Peyer's patch (tissue), 4 donors: ENCODE results near the gene PTPN14. TPM values are rescaled to one million over a fixed set of nuclear protein-coding genes. Genes with fewer than 3 reads are reported as not detected.

Source experiments
- DNase-seq, 3 donors: peaks; one replicate each; pipeline ENCODE4 v3.0.0-alpha.2; 2017 to 2019
- H3K27ac ChIP-seq, 4 donors: fragments of 200-600 bp; sonication (generic); one replicate each; pipeline ENCODE4 v1.5.1; 2016 to 2019
- H3K27me3 ChIP-seq, 2 donors: fragments of 200-600 bp; sonication (generic); one replicate each; pipeline ENCODE4 v1.5.1; 2019
- H3K36me3 ChIP-seq, 3 donors: fragments of 200-600 bp; sonication (generic); one replicate each; pipeline ENCODE4 v1.5.1; 2016 to 2019
- H3K4me1 ChIP-seq, 4 donors: fragments of 200-600 bp; sonication (generic); one replicate each; pipeline ENCODE4 v1.5.1; 2016 to 2019
- H3K4me3 ChIP-seq, 4 donors: fragments of 200-600 bp; sonication (generic); 1 replicate in 3 of 4; 2 replicates in 1 of 4; pipeline ENCODE4 v1.5.1; 2016 to 2019; ENCODE audit warnings: mild to moderate bottlenecking in 1 of 4
- H3K9me3 ChIP-seq, 4 donors: fragments of 200-600 bp; sonication (generic); one replicate each; pipeline ENCODE4 v1.5.1; 2016 to 2019; ENCODE audit warnings: mild to moderate bottlenecking in 1 of 4
- POLR2A ChIP-seq, 2 donors: fragments of 450-650 bp; IDR thresholded peaks; one replicate each; pipeline ENCODE4 v1.5.1; 2017; ENCODE audit warnings: antibody characterized with exemption in 2 of 2, mild to moderate bottlenecking in 2 of 2, moderate library complexity in 2 of 2
- total RNA-seq, 4 donors: library from RNA; depleted of rRNA; stranded (reverse); fragments of >200 nt; gene quantifications; one replicate each; pipeline ENCODE4 v1.1.0, GENCODE V29; 2016
- TF ChIP-seq, protein P1 (sequence below), 6 experiments: fragments of 450-650 bp in 4 of 6; fragments of 200-600 bp in 2 of 6; sonication (generic) in 1 of 6; IDR thresholded peaks; one replicate each; pipeline ENCODE4 v1.5.1; 2017 to 2019; ENCODE audit warnings: antibody characterized with exemption in 6 of 6, mild to moderate bottlenecking in 3 of 6, moderate library complexity in 1 of 6

PTPN14 gene
- total RNA-seq, 4 donors from 2014 or later: 1.9 to 6.6 (median 4.2) TPM

GRCh38 chr1:214389734-214390133, 161.7 kb downstream of the PTPN14 start:
- Histone ChIP-seq H3K9me3 (no peaks in the 10 kb centered on the region), H3K4me1 (no peaks in the 10 kb centered on the region), H3K36me3 (no peaks in the 10 kb centered on the region), H3K4me3 (no peak overlapping the region), H3K27me3 (no peaks in the 10 kb centered on the region), H3K27ac (no peak overlapping the region)
- TF ChIP-seq POLR2A (IDR thresholded peaks at IDR 0.05): no peak
- TF ChIP-seq, protein P1, sequence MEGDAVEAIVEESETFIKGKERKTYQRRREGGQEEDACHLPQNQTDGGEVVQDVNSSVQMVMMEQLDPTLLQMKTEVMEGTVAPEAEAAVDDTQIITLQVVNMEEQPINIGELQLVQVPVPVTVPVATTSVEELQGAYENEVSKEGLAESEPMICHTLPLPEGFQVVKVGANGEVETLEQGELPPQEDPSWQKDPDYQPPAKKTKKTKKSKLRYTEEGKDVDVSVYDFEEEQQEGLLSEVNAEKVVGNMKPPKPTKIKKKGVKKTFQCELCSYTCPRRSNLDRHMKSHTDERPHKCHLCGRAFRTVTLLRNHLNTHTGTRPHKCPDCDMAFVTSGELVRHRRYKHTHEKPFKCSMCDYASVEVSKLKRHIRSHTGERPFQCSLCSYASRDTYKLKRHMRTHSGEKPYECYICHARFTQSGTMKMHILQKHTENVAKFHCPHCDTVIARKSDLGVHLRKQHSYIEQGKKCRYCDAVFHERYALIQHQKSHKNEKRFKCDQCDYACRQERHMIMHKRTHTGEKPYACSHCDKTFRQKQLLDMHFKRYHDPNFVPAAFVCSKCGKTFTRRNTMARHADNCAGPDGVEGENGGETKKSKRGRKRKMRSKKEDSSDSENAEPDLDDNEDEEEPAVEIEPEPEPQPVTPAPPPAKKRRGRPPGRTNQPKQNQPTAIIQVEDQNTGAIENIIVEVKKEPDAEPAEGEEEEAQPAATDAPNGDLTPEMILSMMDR (IDR thresholded peaks at IDR 0.05): no peak
- no peak for DNase-seq

GRCh38 chr1:214386747-214387146, 164.7 kb downstream of the PTPN14 start:
- no peak overlapping the region for H3K27ac ChIP-seq
- DNase-seq: no peak
- no peaks in the 10 kb centered on the region for H3K27me3 ChIP-seq
- H3K9me3 ChIP-seq: no peaks in the 10 kb centered on the region
- peaks cover 0 to 11% (median 0%) of the 10 kb centered on the region in 3 donors for H3K36me3 ChIP-seq
- H3K4me1 ChIP-seq: no peaks in the 10 kb centered on the region
- TF ChIP-seq, protein P1 (IDR thresholded peaks at IDR 0.05): no peak
- no peak for TF ChIP-seq POLR2A (IDR thresholded peaks at IDR 0.05)
- H3K4me3 ChIP-seq: no peak overlapping the region

GRCh38 chr1:214386333-214386732, 165.1 kb downstream of the PTPN14 start:
- Histone ChIP-seq H3K27me3 (no peaks in the 10 kb centered on the region), H3K27ac (no peak overlapping the region), H3K4me1 (no peaks in the 10 kb centered on the region), H3K4me3 (no peak overlapping the region), H3K36me3 (peaks cover 0 to 11% (median 0%) of the 10 kb centered on the region in 3 donors), H3K9me3 (no peaks in the 10 kb centered on the region)
- TF ChIP-seq, protein P1 (IDR thresholded peaks at IDR 0.05): no peak
- no peak for TF ChIP-seq POLR2A (IDR thresholded peaks at IDR 0.05)
- DNase-seq: no peak

DNA sequence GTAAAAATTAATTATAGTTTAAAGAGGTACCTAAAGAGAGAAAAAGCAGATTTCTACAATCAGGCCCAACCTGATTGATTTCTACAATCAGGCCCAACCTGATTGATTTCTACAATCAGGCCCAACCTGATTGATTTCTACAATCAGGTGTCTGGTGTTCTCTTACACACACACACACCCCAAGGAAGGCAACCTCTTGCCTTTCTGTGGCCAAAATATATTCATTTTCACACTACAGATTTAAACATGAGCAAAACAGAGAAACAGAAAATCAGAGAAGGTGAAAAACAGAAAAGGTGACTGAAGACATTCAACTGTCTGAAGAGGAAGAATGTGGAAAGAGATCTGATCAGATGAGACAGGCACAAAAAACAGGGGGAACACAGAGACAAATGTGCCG, 166.0 kb downstream of the PTPN14 start:
- Histone ChIP-seq H3K4me1 (no peaks in the 10 kb centered on the region), H3K27me3 (no peaks in the 10 kb centered on the region), H3K36me3 (peaks cover 0 to 11% (median 0%) of the 10 kb centered on the region in 3 donors), H3K4me3 (no peak overlapping the region), H3K9me3 (no peaks in the 10 kb centered on the region), H3K27ac (no peak overlapping the region)
- no peak for TF ChIP-seq POLR2A (IDR thresholded peaks at IDR 0.05)
- TF ChIP-seq, protein P1 (IDR thresholded peaks at IDR 0.05): no peak
- DNase-seq: no peak

- no peak for DNase-seq
- H3K27ac ChIP-seq: no peak overlapping the region
- H3K27me3 ChIP-seq: no peaks in the 10 kb centered on the region
- no peaks in the 10 kb centered on the region for H3K9me3 ChIP-seq
- H3K36me3 ChIP-seq: peaks cover 0 to 11% (median 0%) of the 10 kb centered on the region in 3 donors
- no peak overlapping the region for H3K4me3 ChIP-seq
- H3K4me1 ChIP-seq: no peaks in the 10 kb centered on the region
- no peak for TF ChIP-seq POLR2A (IDR thresholded peaks at IDR 0.05)
- TF ChIP-seq, protein P1 (IDR thresholded peaks at IDR 0.05): no peak
These were observed 166.9 kb downstream of the PTPN14 start for GRCh38 chr1:214384373-214385079.
